Endothelial cell of umbilical vein (primary cell): Measurements from ENCODE around the gene CBLC. TPM values are rescaled to one million over a fixed set of nuclear protein-coding genes. Genes with fewer than 3 reads are reported as not detected.

ENCODE experiments used
- BruUV-seq: library from RNA; stranded (reverse); fragments of 400-500 nt; replicated peaks from 2 replicates; lab custom pipeline; 2021; lab: Mats Ljungman, UMichigan
- CTCF ChIA-PET: fragments of 300-600, 350-600 bp; sonication (Branson Sonifier 250); formaldehyde crosslinking; loops from one replicate; lab custom pipeline; 2021; ENCODE audit warnings: antibody characterized with exemption, inconsistent platforms; lab: Charles Lee
- POLR2A ChIA-PET: fragments of 300-600, 350-600 bp; sonication (Branson Sonifier 250); formaldehyde crosslinking; loops from one replicate; lab custom pipeline; 2021; ENCODE audit warnings: antibody characterized with exemption, inconsistent platforms; lab: Charles Lee
- DNase-seq: peaks from one replicate; pipeline ENCODE4 v3.0.0-alpha.2; 2011; ENCODE audit warnings: low read depth, low spot score
- FAIRE-seq: peaks from 2 replicates; lab custom pipeline; 2011; peaks lifted over from hg19 to GRCh38; lab: Jason Lieb, UNC
- H2AFZ ChIP-seq: 2 replicates; pipeline ENCODE4 v1.6.0; 2012; ENCODE audit warnings: low read depth, low read length, control low read depth, inconsistent platforms
- H3K27ac ChIP-seq: 2 replicates; pipeline ENCODE4 v1.5.1; 2011; ENCODE audit warnings: low read depth, mild to moderate bottlenecking, control low read depth, low read length, moderate library complexity; ENCODE audit not compliant: insufficient read depth
- H3K27me3 ChIP-seq, 2 experiments: 2 replicates each; pipeline versions ENCODE4 v1.6.0 to v1.6.1; 2011; ENCODE audit warnings: low read length in 2 of 2, mixed read lengths in 1 of 2; ENCODE audit not compliant: control insufficient read depth in 2 of 2, insufficient read depth in 2 of 2
- H3K36me3 ChIP-seq, 2 experiments: 2 replicates in 1 of 2; 3 replicates in 1 of 2; pipeline ENCODE4 v1.5.1; 2011; ENCODE audit warnings: low read length in 2 of 2, mild to moderate bottlenecking in 1 of 2, moderate library complexity in 1 of 2; ENCODE audit not compliant: control insufficient read depth in 2 of 2, insufficient read depth in 2 of 2; ENCODE audit errors: extremely low read depth in 1 of 2
- H3K4me1 ChIP-seq: 3 replicates; pipeline ENCODE4 v1.5.1; 2011; ENCODE audit warnings: mild to moderate bottlenecking, low read length; ENCODE audit not compliant: control insufficient read depth, insufficient read depth; ENCODE audit errors: extremely low read depth
- H3K4me2 ChIP-seq: 2 replicates; pipeline ENCODE4 v1.6.1; 2011; ENCODE audit warnings: low read length, control low read depth, mixed read lengths; ENCODE audit not compliant: insufficient read depth
- H3K4me3 ChIP-seq, 3 experiments: fragments of 200-600 bp in 1 of 3; sonication (generic), shearing (Covaris generic) in 1 of 3; replicated peaks in 1 of 3; 2 replicates each; pipeline ENCODE4 v1.5.1; 2011 to 2016; ENCODE audit warnings: control low read depth in 3 of 3, low read length in 3 of 3, mild to moderate bottlenecking in 2 of 3, inconsistent platforms in 1 of 3, low read depth in 1 of 3, moderate library complexity in 1 of 3; ENCODE audit not compliant: insufficient read depth in 1 of 3
- H3K79me2 ChIP-seq: 2 replicates; pipeline ENCODE4 v1.6.0; 2012; ENCODE audit warnings: low read length, inconsistent platforms; ENCODE audit not compliant: control insufficient read depth, insufficient read depth
- H3K9ac ChIP-seq: replicated peaks from 2 replicates; pipeline ENCODE3; 2011; ENCODE audit warnings: low read length, control low read depth; ENCODE audit not compliant: insufficient read depth; ENCODE audit errors: extremely low read depth
- H3K9me1 ChIP-seq: replicated peaks from 3 replicates; pipeline ENCODE4 v1.6.0; 2011; ENCODE audit warnings: mild to moderate bottlenecking, low read length; ENCODE audit not compliant: control insufficient read depth, insufficient read depth; ENCODE audit errors: extremely low read depth
- H3K9me3 ChIP-seq: replicated peaks from 2 replicates; pipeline ENCODE4 v1.5.1; 2012; ENCODE audit warnings: low read length, inconsistent platforms; ENCODE audit not compliant: control insufficient read depth, insufficient read depth
- H4K20me1 ChIP-seq: replicated peaks from 2 replicates; pipeline ENCODE3; 2011; ENCODE audit warnings: mild to moderate bottlenecking, low read length; ENCODE audit not compliant: control insufficient read depth, insufficient read depth; ENCODE audit errors: extremely low read depth
- EZH2 ChIP-seq: IDR thresholded peaks from 2 replicates; pipeline ENCODE4 v1.6.1; 2012; ENCODE audit warnings: borderline replicate concordance, low read depth, mild to moderate bottlenecking, moderate library complexity, low read length, inconsistent platforms; ENCODE audit not compliant: severe bottlenecking
- FOS ChIP-seq: IDR thresholded peaks from 2 replicates; pipeline ENCODE4 v1.6.1; 2011; ENCODE audit warnings: mild to moderate bottlenecking, low read length, moderate library complexity, borderline replicate concordance; ENCODE audit not compliant: insufficient read depth
- GATA2 ChIP-seq: IDR thresholded peaks from 2 replicates; pipeline ENCODE4 v1.7.0; 2011; ENCODE audit warnings: low read depth, mild to moderate bottlenecking, moderate library complexity, mixed read lengths, low read length; ENCODE audit not compliant: insufficient read length, insufficient read depth
- JUN ChIP-seq: IDR thresholded peaks from 2 replicates; pipeline ENCODE4 v1.6.1; 2011; ENCODE audit warnings: borderline replicate concordance, low read depth; ENCODE audit not compliant: insufficient read length, insufficient read depth
- MYC ChIP-seq: IDR thresholded peaks from one replicate; pipeline ENCODE4 v1.6.1; 2011; ENCODE audit warnings: mild to moderate bottlenecking, low read depth, low read length
- POLR2A ChIP-seq: IDR thresholded peaks from 2 replicates; pipeline ENCODE4 v1.6.1; 2012; ENCODE audit warnings: low read depth, mild to moderate bottlenecking, control low read depth, low read length
- POLR2AphosphoS5 ChIP-seq: IDR thresholded peaks from 2 replicates; pipeline ENCODE4 v1.6.1; 2012; ENCODE audit warnings: low read depth, mild to moderate bottlenecking, control low read depth, low read length, moderate library complexity; ENCODE audit not compliant: insufficient read depth
- dilution Hi-C: fragments of 300-500 bp; cut with MboI; formaldehyde crosslinking; loops from one replicate; pipeline ENCODE4 v1.15.0; 2019; ENCODE audit warnings: low sequenced_read_pairs; ENCODE audit not compliant: extremely low pct_ligation_motif_present
- intact Hi-C: fragments of 100-400 bp; cut with micrococcal nuclease; formaldehyde crosslinking; loops from one replicate; pipeline ENCODE4 v1.10.0; 2022
- polyA plus RNA-seq, 4 experiments: library from polyadenylated mRNA; depleted of rRNA in 3 of 4; stranded (reverse) in 3 of 4; unstranded in 1 of 4; fragments of >200 nt; gene quantifications; 2 replicates each; pipeline versions ENCODE4 v1.2.1 to v1.2.3, GENCODE V29; 2011 to 2012; ENCODE audit warnings: missing spikeins in 1 of 4
- total RNA-seq: library from RNA; stranded (reverse); gene quantifications from 2 replicates; pipeline ENCODE4 v1.2.3, GENCODE V29; 2021
- TF ChIP-seq, protein P1 (sequence below): IDR thresholded peaks from 2 replicates; pipeline ENCODE4 v1.6.1; 2011; ENCODE audit not compliant: insufficient read depth, insufficient read length
- TF ChIP-seq, protein P2 (sequence below), 2 donors: IDR thresholded peaks; 1 replicate in 1 of 2; 2 replicates in 1 of 2; pipeline ENCODE4 v1.5.1; 2011; ENCODE audit warnings: low read length in 2 of 2, mild to moderate bottlenecking in 2 of 2, moderate library complexity in 2 of 2, control low read depth in 1 of 2, inconsistent platforms in 1 of 2, low read depth in 1 of 2; ENCODE audit not compliant: insufficient read depth in 1 of 2; ENCODE audit errors: extremely low read depth in 1 of 2

The CBLC gene
- total and polyA plus RNA-seq, 2 donors (not counting 3 experiments of a cell fraction or from before 2014, with no cell fraction given), result 0.04 TPM; not detected in 1

DNA sequence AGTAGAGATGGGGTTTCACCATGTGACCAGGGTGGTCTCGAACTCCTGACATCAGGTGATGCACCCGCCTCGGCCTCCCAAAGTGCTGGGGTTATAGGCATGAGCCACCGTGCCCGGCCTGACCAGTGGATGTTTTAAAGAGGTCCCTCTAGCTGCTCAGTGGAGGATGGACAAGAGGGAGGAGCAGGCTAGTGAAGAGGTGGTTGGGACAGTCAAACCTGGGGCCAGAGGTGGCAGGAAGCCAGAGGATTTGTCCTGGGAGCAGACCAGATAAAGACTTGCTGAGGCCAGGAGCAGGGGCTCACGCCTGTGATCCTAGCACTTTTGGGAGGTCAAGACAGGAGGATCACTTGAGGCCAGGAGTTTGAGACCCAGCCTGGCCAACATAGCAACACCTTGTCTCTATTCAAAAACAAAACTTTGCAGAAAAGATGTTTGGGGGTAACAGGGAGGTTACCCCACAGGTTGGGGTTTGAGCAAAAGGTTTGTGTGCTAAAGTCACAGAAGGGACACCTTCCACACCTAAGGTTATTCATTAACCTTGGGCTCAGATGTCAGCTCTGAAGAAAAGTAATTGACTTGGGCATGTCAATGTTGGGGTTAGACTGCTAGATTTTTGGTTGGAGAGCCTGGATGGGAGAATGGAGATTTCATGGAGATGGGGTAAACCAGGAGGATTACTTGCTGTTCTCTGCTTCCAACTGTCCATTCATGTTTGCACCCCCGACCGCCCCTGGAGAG lies 40.2 kb downstream of the CBLC start:
- Histone ChIP-seq H2AFZ (no peak overlapping the region), H4K20me1 (no peaks in the 10 kb centered on the region), H3K9ac (no peak overlapping the region), H3K9me1 (no peaks in the 10 kb centered on the region), H3K79me2 (no peaks in the 10 kb centered on the region), H3K36me3 (peaks cover 0 to 5% of the 10 kb centered on the region in 2 experiments), H3K27ac (no peak overlapping the region), H3K27me3 (no peaks in the 10 kb centered on the region), H3K4me1 (peaks cover 3% of the 10 kb centered on the region), H3K4me2 (no peak overlapping the region), H3K4me3 (no peak overlapping the region), H3K9me3 (no peaks in the 10 kb centered on the region)
- TF ChIP-seq POLR2AphosphoS5 (no peak), FOS (no peak), EZH2 (no peak), JUN (no peak), POLR2A (no peak), MYC (no peak), GATA2 (no peak)
- TF ChIP-seq, protein P1, sequence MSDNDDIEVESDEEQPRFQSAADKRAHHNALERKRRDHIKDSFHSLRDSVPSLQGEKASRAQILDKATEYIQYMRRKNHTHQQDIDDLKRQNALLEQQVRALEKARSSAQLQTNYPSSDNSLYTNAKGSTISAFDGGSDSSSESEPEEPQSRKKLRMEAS, result no peak
- TF ChIP-seq, protein P2, sequence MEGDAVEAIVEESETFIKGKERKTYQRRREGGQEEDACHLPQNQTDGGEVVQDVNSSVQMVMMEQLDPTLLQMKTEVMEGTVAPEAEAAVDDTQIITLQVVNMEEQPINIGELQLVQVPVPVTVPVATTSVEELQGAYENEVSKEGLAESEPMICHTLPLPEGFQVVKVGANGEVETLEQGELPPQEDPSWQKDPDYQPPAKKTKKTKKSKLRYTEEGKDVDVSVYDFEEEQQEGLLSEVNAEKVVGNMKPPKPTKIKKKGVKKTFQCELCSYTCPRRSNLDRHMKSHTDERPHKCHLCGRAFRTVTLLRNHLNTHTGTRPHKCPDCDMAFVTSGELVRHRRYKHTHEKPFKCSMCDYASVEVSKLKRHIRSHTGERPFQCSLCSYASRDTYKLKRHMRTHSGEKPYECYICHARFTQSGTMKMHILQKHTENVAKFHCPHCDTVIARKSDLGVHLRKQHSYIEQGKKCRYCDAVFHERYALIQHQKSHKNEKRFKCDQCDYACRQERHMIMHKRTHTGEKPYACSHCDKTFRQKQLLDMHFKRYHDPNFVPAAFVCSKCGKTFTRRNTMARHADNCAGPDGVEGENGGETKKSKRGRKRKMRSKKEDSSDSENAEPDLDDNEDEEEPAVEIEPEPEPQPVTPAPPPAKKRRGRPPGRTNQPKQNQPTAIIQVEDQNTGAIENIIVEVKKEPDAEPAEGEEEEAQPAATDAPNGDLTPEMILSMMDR (IDR thresholded peaks at IDR 0.05; ENCODE audit: extremely low read depth in 1 of 2, insufficient read depth in 1 of 2, low read depth in 1 of 2, low read length in 2 of 2), result no peak
- FAIRE-seq, result no peak
- ChIA-PET CTCF (interaction anchor here (0.9 kb wide), 1 partner anchor 27 kb away, joined by 3 read pairs; no protein-coding TSS in a partner anchor), POLR2A (no interaction called here)
- no peak for DNase-seq
- no TSS peak for BruUV-seq
- intact Hi-C loops (no loop called here), dilution Hi-C loops (no loop called here)
